Thymus (tissue), 11 donors: ENCODE results near the gene RTP3. TPM values are rescaled to one million over a fixed set of nuclear protein-coding genes. Genes with fewer than 3 reads are reported as not detected.
"Not testable (repeated sequence)": the region's sequence is repeated elsewhere in the genome, so short reads cannot be mapped to it uniquely, and the experiment has no call there.

Source experiments
- DNase-seq, 9 donors: peaks; one replicate each; pipeline ENCODE4 v3.0.0-alpha.2; 2013; ENCODE audit warnings: low spot score in 9 of 9, low read depth in 6 of 9, missing footprints in 1 of 9
- H3K27ac ChIP-seq, 2 donors: one replicate each; pipeline ENCODE4 v1.5.1; 2013; ENCODE audit warnings: control low read depth in 1 of 2, low read depth in 1 of 2, low read length in 1 of 2, mild to moderate bottlenecking in 1 of 2, moderate library complexity in 1 of 2
- H3K27me3 ChIP-seq, 2 donors: one replicate each; pipeline ENCODE4 v1.5.1; 2013; ENCODE audit warnings: low read length in 1 of 2; ENCODE audit not compliant: control insufficient read depth in 2 of 2, insufficient read depth in 1 of 2
- H3K36me3 ChIP-seq, 2 donors: one replicate each; pipeline ENCODE4 v1.5.1; 2013; ENCODE audit warnings: low read length in 1 of 2, mild to moderate bottlenecking in 1 of 2, moderate library complexity in 1 of 2; ENCODE audit not compliant: control insufficient read depth in 2 of 2, insufficient read depth in 2 of 2
- H3K4me1 ChIP-seq, 2 donors: one replicate each; pipeline ENCODE4 v1.5.1; 2013; ENCODE audit warnings: low read length in 2 of 2; ENCODE audit not compliant: control insufficient read depth in 2 of 2, insufficient read depth in 2 of 2
- H3K4me3 ChIP-seq, 2 donors: one replicate each; pipeline ENCODE4 v1.5.1; 2013; ENCODE audit warnings: low read length in 2 of 2, control low read depth in 1 of 2, mild to moderate bottlenecking in 1 of 2
- H3K9me3 ChIP-seq, 2 donors: one replicate each; pipeline ENCODE4 v1.5.1; 2013; ENCODE audit warnings: low read length in 1 of 2, mild to moderate bottlenecking in 1 of 2; ENCODE audit not compliant: control insufficient read depth in 2 of 2, insufficient read depth in 1 of 2
- WGBS: extraction: QIAGEN DNeasy Blood & Tissue Kit; methylation state at CpG from one replicate; pipeline ENCODE4 v1.1.7; 2013; 5-methylcytosine and 5-hydroxymethylcytosine counted together
- polyA plus RNA-seq: library from polyadenylated mRNA; stranded (reverse); fragments of 200-250 nt; gene quantifications from one replicate; pipeline ENCODE4 v1.2.3, GENCODE V29; 2013
- total RNA-seq: library from RNA; stranded (reverse); fragments of 120-200 nt; gene quantifications from one replicate; pipeline ENCODE4 v1.2.4, GENCODE V29; 2013
- donor health status: healthy.

Gene RTP3
- total and polyA plus RNA-seq, 2 donors = 0.07 TPM; not detected in 1

GRCh38 chr3:46488735-46489361 is 8.9 kb upstream of the RTP3 start:
- Histone ChIP-seq H3K4me3 (no peak overlapping the region), H3K27ac (peak overlapping the region in 1 of 2 donors; percentile 54), H3K27me3 (peaks cover 0 to 3% of the 10 kb centered on the region in 2 donors), H3K36me3 (no peaks in the 10 kb centered on the region), H3K9me3 (no peaks in the 10 kb centered on the region), H3K4me1 (peaks cover 12 to 16% of the 10 kb centered on the region in 2 donors)
- WGBS = 12% methylated on average over 26 of the region's 26 CpGs
- DNase-seq = peak; percentile 82 to 96 (median 90)

DNA sequence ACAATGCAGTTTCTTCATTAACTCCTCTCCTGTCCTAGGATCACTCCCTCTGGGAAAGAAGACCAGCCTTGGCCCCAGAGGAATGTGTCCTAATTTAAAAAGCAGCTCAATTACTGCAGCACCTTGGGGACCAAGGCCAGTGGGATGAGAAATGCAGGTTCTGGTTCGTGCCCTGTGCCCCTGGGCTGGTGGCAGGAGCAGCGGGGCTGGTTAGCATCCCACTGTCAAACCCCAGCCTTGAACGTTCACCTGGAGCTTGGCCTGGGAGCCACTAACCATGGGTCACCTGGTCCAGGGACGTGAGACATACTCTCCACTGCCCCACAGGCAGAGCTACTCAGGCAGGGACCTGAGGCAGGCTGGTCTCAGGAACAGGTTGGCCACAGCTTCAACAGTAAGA is 8.4 kb upstream of the RTP3 start:
- peak overlapping the region; percentile 27 to 40 for H3K27ac ChIP-seq
- DNase-seq = no peak
- 97% methylated on average over 4 of the region's 4 CpGs for WGBS

DNA sequence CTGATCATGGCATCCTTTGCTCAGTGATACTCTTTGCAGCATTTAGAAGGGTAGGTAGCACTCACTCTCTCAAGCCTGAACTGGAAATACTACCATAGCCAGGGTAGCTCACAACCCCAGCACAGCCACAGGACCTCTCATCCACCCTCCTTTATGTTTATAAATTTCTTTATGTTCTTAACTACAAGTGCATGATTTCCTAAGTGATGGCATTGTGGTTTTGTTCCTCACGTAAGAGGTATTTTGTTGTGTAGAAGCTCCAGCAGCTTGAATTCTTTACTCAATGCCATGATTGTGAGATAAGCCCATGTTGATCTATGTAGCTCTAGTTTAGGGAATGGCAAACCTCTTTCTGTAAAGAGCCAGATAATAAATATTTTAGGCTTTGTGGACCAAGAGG is 7.9 kb upstream of the RTP3 start:
- 12% methylated on average over 1 of the region's 1 CpG for WGBS
- no peaks in the 10 kb centered on the region for H3K9me3 ChIP-seq
- no peaks in the 10 kb centered on the region for H3K36me3 ChIP-seq
- H3K27me3 ChIP-seq = peaks cover 0 to 3% of the 10 kb centered on the region in 2 donors
- H3K27ac ChIP-seq = peak overlapping the region in 1 of 2 donors; percentile 31
- H3K4me1 ChIP-seq = peaks cover 12 to 16% of the 10 kb centered on the region in 2 donors
- peak in 1 of 9 donors; percentile 44 for DNase-seq
- no peak overlapping the region for H3K4me3 ChIP-seq

More for the DNA sequence above, 8.4 kb upstream of the RTP3 start:
- H3K4me3 ChIP-seq = no peak overlapping the region
- H3K36me3 ChIP-seq = no peaks in the 10 kb centered on the region
- no peaks in the 10 kb centered on the region for H3K9me3 ChIP-seq
- peaks cover 0 to 3% of the 10 kb centered on the region in 2 donors for H3K27me3 ChIP-seq
- H3K4me1 ChIP-seq = peaks cover 12 to 16% of the 10 kb centered on the region in 2 donors

DNA sequence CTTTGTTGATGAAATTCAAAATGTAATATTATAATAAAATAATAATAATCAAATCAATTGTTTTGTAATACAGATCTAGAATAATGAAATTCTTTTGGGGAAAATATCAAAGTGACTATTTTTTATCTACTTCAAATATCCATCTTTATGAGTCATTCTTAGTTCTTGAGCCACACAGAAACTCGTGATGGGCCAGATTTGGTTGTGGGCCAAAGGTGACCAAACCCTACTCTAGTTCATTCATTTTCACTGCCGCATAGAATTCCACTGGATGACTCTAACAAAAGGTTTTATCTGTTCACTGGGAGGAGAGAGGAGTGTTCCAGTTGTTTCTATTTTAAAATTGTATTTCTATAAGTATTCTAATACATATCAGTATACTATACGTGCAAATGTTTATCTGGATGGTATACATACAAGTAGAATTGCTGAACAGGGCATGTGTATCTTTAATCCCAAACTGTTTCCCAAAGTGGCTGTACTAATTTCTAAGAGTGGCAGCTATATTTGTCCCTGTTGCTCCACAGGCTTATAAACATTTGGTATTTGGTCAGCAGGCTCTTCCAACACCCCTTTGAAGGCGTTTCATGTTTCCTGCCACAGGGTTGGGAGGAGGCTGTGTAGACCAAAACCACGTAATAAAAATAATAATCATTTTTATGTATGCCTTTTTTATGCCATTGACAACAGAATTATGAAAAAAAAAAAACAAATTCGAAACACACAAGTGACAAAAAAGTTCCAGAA is 7.3 kb upstream of the RTP3 start:
- DNase-seq = no peak
- H3K9me3 ChIP-seq = no peaks in the 10 kb centered on the region
- H3K36me3 ChIP-seq = no peaks in the 10 kb centered on the region
- no peak overlapping the region for H3K4me3 ChIP-seq
- 89% methylated on average over 6 of the region's 6 CpGs for WGBS
- H3K27me3 ChIP-seq = peaks cover 0 to 3% of the 10 kb centered on the region in 2 donors
- no peak overlapping the region for H3K27ac ChIP-seq
- H3K4me1 ChIP-seq = peaks cover 12 to 16% of the 10 kb centered on the region in 2 donors

GRCh38 chr3:46491089-46492070 is 6.4 kb upstream of the RTP3 start:
- Histone ChIP-seq H3K27me3 (peaks cover 0 to 3% of the 10 kb centered on the region in 2 donors), H3K4me1 (peaks cover 12 to 21% of the 10 kb centered on the region in 2 donors), H3K9me3 (no peaks in the 10 kb centered on the region), H3K27ac (no peak overlapping the region), H3K4me3 (no peak overlapping the region), H3K36me3 (no peaks in the 10 kb centered on the region)
- 95% methylated on average over 11 of the region's 11 CpGs for WGBS
- DNase-seq = no peak

DNA sequence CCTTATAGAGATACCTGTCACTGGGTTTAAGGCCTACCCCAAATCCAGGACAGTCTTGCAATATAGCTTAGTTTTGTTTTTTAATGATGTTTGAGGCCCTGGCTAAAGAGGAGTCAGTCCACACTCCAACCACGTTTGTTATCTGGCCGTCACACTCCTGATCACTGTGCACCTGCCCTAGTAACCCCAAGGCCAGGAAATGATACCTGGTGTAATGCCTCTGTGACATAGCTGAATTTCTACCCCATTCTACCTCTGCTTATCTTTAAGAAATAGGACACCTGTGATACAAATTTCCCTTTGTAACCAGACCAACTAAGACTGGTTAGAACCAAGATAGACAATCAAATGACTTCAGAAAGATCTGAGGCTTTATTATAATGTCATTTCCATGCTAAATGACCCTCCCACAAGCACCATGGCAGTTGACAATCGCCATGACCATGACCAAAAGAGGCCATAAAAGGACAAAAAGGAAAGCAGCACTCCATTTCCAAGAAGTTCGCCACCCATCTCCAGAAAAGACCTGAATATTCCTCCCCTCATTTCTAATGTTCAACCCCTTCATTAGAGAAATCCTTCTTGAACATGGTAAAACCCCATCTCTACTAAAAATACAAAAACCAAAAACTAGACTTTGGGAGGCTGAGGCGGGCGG is 4.8 kb upstream of the RTP3 start:
- no peak for DNase-seq
- H3K4me3 ChIP-seq = no peak overlapping the region

GRCh38 chr3:46494491-46494890 is 3.3 kb upstream of the RTP3 start:
- H3K27me3 ChIP-seq, H3K36me3 ChIP-seq, H3K9me3 ChIP-seq, DNase-seq, H3K27ac ChIP-seq, H3K4me3 ChIP-seq: not testable (repeated sequence)
- peaks cover 9 to 41% of the 10 kb centered on the region in 2 donors for H3K4me1 ChIP-seq
- WGBS = 95% methylated on average over 29 of the region's 33 CpGs

More for the DNA sequence above, 4.8 kb upstream of the RTP3 start:
- Histone ChIP-seq H3K27ac (no peak overlapping the region), H3K4me1 (peaks cover 16 to 35% of the 10 kb centered on the region in 2 donors), H3K27me3 (peaks cover 0 to 3% of the 10 kb centered on the region in 2 donors), H3K36me3 (no peaks in the 10 kb centered on the region), H3K9me3 (peaks cover 0 to 3% of the 10 kb centered on the region in 2 donors)
- 87% methylated on average over 6 of the region's 6 CpGs for WGBS

- Histone ChIP-seq H3K36me3 (no peaks in the 10 kb centered on the region), H3K27ac (no peak overlapping the region), H3K27me3 (peaks cover 0 to 3% of the 10 kb centered on the region in 2 donors), H3K4me3 (no peak overlapping the region), H3K4me1 (peaks cover 11 to 50% of the 10 kb centered on the region in 2 donors), H3K9me3 (peaks cover 0 to 4% of the 10 kb centered on the region in 2 donors)
- 98% methylated on average over 5 of the region's 5 CpGs for WGBS
- DNase-seq = no peak
Observed at GRCh38 chr3:46495901-46496456, 1.8 kb upstream of the RTP3 start.
